Nephron (organoid): ENCODE measurements around the gene LINC00237.
A peak's percentile ranks its signal among the peaks of the same experiment; 100 is the strongest.

Experiments
- H3K27ac Mint-ChIP-seq, 3 experiments: 2 replicates each; pipeline ENCODE4 v1.8.0; 2020; ENCODE audit warnings: mixed read lengths in 3 of 3, mild to moderate bottlenecking in 2 of 3, moderate library complexity in 1 of 3
- H3K27me3 Mint-ChIP-seq: 2 replicates; pipeline ENCODE4 v1.8.0; 2021; ENCODE audit warnings: low read depth, mild to moderate bottlenecking, moderate library complexity, mixed read lengths
- H3K36me3 Mint-ChIP-seq: 2 replicates; pipeline ENCODE4 v1.8.0; 2020; ENCODE audit warnings: low read depth, mixed read lengths
- H3K4me1 Mint-ChIP-seq: 2 replicates; pipeline ENCODE4 v1.8.0; 2020; ENCODE audit warnings: mixed read lengths
- H3K4me3 Mint-ChIP-seq, 3 experiments: 2 replicates each; pipeline ENCODE4 v1.8.0; 2020; ENCODE audit warnings: mild to moderate bottlenecking in 3 of 3, mixed read lengths in 3 of 3, moderate library complexity in 2 of 3
- H3K9me3 Mint-ChIP-seq: 2 replicates; pipeline ENCODE4 v1.8.0; 2020; ENCODE audit warnings: mixed read lengths
- TF ChIP-seq, protein P1 (sequence below), 3 experiments: fragments of 200-600 bp; sonication (generic); IDR thresholded peaks; one replicate each; pipeline ENCODE4 v1.5.0; 2021; ENCODE audit warnings: antibody characterized with exemption in 3 of 3; ENCODE audit not compliant: unreplicated experiment in 3 of 3

The LINC00237 gene

DNA sequence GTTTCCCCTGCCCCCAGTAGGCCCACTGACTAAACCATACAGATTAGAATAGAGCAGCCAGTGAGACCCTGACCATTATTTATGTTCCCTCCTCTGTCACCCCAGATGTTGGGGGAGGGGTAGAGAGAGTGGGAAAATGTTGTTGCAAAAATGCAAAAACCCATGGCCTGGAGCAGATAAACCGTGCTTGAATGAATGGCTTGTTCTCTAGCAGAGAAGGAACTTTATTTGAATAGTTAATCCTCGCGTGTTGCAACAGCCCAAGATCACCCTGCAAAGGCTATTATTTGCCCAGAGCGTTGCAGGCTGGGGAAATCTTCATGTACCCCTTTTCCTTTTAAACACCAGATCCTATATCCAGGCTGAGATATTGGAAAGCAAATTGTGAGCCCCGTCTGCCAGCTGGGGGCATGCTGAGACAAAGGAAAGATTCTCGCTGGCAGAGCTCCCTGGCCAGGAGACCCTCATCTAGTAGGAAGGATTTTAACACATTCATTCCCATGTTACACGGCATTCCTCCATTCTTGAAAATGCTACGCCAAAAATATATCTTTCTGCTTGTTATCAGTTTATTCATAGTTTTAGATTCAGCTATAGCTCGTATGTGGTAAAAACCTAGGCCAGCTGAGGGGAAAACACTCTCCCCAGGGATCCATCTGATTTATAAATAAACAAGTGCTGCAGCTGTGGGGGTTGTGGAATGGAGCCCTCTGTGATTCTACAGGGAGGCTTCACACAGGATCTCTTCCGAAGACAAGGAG lies 53.0 kb downstream of the LINC00237 start:
- Mint-ChIP-seq H3K27me3 (peaks cover 4% of the 10 kb centered on the region), H3K4me3 (no peak overlapping the region), H3K27ac (no peak overlapping the region), H3K36me3 (no peaks in the 10 kb centered on the region), H3K9me3 (peaks cover 2% of the 10 kb centered on the region), H3K4me1 (peaks cover 13% of the 10 kb centered on the region)
- TF ChIP-seq, protein P1, sequence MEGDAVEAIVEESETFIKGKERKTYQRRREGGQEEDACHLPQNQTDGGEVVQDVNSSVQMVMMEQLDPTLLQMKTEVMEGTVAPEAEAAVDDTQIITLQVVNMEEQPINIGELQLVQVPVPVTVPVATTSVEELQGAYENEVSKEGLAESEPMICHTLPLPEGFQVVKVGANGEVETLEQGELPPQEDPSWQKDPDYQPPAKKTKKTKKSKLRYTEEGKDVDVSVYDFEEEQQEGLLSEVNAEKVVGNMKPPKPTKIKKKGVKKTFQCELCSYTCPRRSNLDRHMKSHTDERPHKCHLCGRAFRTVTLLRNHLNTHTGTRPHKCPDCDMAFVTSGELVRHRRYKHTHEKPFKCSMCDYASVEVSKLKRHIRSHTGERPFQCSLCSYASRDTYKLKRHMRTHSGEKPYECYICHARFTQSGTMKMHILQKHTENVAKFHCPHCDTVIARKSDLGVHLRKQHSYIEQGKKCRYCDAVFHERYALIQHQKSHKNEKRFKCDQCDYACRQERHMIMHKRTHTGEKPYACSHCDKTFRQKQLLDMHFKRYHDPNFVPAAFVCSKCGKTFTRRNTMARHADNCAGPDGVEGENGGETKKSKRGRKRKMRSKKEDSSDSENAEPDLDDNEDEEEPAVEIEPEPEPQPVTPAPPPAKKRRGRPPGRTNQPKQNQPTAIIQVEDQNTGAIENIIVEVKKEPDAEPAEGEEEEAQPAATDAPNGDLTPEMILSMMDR (IDR thresholded peaks at IDR 0.05; ENCODE audit: unreplicated experiment in 3 of 3) = peak in 1 of 3 experiments; percentile 19

DNA sequence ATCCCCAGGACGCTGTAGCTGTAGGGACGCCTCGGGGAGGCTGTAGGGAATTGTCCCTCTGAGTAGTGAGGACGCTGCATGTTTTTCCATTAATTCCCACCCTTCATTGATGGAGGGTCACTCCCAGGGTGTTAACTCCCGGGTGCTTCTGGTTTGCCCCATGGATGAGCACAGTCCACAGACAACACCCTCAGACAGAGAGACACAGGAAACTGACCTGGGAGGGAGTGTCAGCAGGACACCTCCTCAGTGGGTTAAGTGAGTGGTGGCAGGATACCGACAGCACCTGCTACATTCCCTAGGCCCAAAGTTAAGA lies 53.5 kb downstream of the LINC00237 start:
- H3K36me3 Mint-ChIP-seq = no peaks in the 10 kb centered on the region
- H3K4me3 Mint-ChIP-seq = no peak overlapping the region
- no peak overlapping the region for H3K27ac Mint-ChIP-seq
- peaks cover 13% of the 10 kb centered on the region for H3K4me1 Mint-ChIP-seq
- peaks cover 2% of the 10 kb centered on the region for H3K9me3 Mint-ChIP-seq
- TF ChIP-seq, protein P1 (IDR thresholded peaks at IDR 0.05; ENCODE audit: unreplicated experiment in 3 of 3) = no peak
- H3K27me3 Mint-ChIP-seq = peaks cover under 1% of the 10 kb centered on the region

DNA sequence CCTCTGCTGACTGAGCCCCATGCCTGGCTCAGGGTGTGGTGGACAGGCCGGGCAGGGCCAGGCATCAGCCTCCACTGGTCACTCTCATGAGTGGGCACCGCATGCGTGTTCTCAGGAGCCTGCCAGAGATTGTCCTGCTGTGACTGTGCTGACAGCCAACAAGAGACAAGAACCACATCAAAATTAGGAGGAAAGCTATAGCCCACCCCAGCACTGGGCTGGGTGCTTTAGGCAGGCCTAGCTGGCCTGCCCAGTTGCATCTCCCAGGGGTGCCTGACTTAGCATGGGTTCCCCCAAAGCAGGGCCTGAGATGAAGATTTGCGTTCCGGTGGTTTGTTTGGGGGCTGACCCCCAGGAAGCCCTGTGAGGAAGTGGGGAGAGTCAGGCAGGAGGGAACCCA lies 53.9 kb downstream of the LINC00237 start:
- H3K27ac Mint-ChIP-seq = no peak overlapping the region
- peaks cover 13% of the 10 kb centered on the region for H3K4me1 Mint-ChIP-seq
- no peaks in the 10 kb centered on the region for H3K27me3 Mint-ChIP-seq
- peaks cover 2% of the 10 kb centered on the region for H3K9me3 Mint-ChIP-seq
- H3K4me3 Mint-ChIP-seq = no peak overlapping the region
- TF ChIP-seq, protein P1 (IDR thresholded peaks at IDR 0.05; ENCODE audit: unreplicated experiment in 3 of 3) = no peak
- no peaks in the 10 kb centered on the region for H3K36me3 Mint-ChIP-seq

DNA sequence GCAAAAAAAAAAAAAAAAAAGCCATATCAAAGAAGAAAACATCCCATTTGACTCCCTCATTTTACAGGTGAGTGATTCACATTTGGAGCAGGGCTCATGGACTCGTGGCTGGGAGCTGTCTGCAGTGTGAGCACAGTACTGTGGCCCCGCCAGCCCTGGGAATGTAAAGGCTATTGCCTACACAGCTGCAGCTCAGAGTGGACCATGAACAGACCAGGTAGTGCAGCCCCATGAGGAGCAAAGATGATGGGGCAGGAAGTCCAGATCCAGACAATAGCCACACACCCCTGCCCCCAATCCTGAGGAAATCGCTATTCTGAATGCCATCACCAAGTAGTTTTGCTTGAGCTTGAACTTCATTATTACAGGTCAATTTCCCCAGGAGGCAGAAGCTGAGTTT lies 55.4 kb downstream of the LINC00237 start:
- Mint-ChIP-seq H3K4me1 (peaks cover 13% of the 10 kb centered on the region), H3K27me3 (peaks cover 5% of the 10 kb centered on the region), H3K9me3 (peaks cover 2% of the 10 kb centered on the region), H3K36me3 (no peaks in the 10 kb centered on the region), H3K27ac (no peak overlapping the region), H3K4me3 (no peak overlapping the region)
- TF ChIP-seq, protein P1 (IDR thresholded peaks at IDR 0.05; ENCODE audit: unreplicated experiment in 3 of 3) = no peak

DNA sequence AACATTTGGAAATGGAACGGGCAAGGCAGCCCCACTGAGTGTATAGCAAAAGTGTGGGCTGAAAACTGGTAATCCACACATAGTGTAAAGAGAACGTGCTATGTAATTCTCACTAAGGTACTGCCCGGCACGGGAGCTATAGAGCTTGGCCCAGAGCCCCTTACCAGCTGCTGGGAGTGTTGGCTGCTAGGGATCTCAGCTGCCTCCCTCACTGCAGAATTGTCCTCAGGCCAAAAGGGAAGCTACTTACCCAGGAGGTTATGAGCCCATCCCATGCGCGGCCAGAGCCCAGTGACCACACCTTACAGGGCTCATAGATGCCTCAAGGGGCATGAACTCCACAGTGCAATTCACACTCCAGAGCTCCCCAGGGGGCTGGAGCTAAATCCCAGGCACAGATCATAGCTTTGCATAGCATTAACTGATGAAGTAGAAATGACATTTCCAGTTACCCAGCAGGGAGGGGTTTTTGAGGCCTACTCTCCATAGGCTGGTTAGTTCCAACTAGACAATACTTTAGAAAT lies 56.8 kb downstream of the LINC00237 start:
- Mint-ChIP-seq H3K36me3 (no peaks in the 10 kb centered on the region), H3K9me3 (peaks cover 2% of the 10 kb centered on the region), H3K27ac (no peak overlapping the region), H3K4me3 (no peak overlapping the region), H3K4me1 (peaks cover 13% of the 10 kb centered on the region), H3K27me3 (peaks cover 8% of the 10 kb centered on the region)
- TF ChIP-seq, protein P1 (IDR thresholded peaks at IDR 0.05; ENCODE audit: unreplicated experiment in 3 of 3) = no peak

DNA sequence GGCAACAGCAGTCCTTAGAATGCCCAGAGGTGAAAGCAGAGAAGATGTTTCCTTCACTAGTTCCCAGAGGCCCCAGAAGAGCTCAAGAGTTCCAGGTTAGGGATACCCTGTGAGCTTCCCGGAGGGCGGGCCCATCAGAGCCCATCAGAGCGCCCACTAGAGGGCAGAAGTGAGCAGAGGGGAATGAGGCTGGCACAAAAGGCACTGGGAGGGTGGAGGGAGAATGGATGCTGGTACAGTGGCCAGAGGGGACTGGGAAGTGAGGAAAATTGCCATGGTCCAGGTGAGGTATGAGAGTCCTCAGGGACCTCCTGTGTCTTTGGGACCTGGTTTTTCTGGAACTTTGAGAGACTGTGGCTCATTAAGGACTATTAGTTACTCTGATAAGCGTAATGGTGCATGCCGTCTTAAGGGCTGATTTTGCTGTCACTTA lies 57.3 kb downstream of the LINC00237 start:
- Mint-ChIP-seq H3K4me1 (peaks cover 13% of the 10 kb centered on the region), H3K4me3 (no peak overlapping the region), H3K27ac (no peak overlapping the region), H3K9me3 (peaks cover 2% of the 10 kb centered on the region), H3K36me3 (no peaks in the 10 kb centered on the region), H3K27me3 (peaks cover 13% of the 10 kb centered on the region)
- TF ChIP-seq, protein P1 (IDR thresholded peaks at IDR 0.05; ENCODE audit: unreplicated experiment in 3 of 3) = peak in 2 of 3 experiments; percentile 15 to 26
